Suppressor macrophage treated with lipopolysaccharide for 4 hours (primary cell): ENCODE data around the gene ARSI.
A peak's percentile ranks its signal among the peaks of the same experiment; 100 is the strongest.
"Not testable (repeated sequence)": the region's sequence is repeated elsewhere in the genome, so short reads cannot be mapped to it uniquely, and the experiment has no call there.

Source experiments
- DNase-seq: peaks from one replicate; pipeline ENCODE4 v3.0.0-alpha.2; 2020

Gene ARSI

DNA sequence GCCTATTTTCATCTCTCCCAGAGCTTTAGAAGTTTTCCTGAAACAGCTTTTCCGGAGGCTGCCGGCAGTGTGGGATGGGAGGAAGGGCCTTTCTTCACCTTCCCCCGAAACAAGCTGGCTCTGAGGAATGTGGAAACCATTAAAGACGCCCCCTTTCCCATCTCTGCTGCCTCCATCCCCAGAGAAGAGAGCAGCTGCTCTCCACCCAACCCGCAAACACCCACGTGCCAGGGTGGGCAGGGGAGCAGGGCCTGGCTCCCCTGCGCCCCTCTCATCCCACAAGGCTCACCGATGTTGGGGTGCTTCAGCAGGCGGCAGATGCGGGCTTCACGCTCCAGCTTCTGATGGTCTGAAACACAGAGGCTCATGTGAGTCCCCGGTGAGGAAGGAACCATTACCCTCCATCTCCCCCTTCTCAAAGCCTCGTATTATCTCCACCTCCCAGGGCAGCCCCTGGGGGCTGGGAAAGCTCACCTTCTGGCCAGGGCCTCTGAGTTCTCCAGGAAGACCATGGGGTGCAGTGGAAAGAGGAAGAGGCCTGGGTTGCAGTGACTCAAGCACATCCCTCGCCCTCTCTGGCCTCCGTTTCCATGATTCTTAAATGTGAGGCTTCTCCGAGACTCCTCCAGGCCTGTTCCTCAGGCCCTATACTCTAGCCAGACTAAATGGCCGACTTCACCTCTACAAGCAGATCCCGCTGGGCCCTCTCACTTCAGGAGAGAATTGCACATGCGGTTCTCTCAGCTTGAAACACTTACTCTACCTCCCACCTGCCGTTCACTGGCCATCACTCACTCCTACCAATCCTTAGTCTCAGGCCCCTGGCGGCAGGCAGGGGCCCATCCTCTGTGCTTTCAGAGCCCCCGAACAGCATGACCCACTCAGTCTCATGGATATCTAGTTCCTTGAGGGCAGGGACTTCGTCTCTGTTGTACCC is 37.8 kb downstream of the ARSI start:
- peak; percentile 20 for DNase-seq

DNA sequence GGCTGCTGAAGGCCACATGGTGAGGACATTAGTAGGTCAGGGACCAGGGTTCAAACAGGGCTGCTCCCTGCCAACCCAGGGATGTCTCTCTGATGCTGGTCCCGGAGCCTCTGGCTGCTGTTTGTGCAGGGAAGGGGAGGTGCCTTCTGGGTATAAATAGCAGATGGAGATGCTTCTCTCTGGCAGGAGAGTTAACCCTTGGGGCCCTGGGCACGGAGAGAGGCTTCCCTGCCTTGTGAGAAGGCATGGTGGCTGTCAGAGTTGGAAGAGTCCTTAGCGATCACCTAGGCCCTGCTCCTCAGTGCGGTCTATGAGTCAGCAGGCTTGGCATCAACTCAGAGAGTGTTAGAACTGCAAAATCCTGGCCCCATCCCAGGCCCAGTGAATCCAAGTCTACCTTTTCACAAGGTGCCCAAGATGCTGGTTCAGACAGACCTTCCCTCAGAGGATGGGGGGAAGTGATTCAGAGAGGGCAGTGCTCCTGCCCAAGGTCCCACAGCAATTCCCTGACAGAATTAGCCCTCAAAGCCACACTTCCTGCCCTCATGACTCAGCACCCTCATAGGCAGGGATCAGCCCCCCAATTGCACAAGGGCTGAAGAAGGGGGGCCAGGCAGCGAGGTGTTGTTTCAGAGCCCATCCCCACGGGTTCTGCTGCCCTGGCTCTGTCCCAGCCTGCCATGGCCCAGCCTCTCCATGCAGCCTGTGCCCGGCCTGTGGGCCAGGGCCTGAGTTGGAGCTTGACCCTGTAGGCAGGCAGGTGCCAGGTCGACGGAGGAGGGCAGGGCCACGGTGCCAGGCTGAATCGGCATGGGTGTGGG is 38.7 kb downstream of the ARSI start:
- peak; percentile 20 for DNase-seq

DNA sequence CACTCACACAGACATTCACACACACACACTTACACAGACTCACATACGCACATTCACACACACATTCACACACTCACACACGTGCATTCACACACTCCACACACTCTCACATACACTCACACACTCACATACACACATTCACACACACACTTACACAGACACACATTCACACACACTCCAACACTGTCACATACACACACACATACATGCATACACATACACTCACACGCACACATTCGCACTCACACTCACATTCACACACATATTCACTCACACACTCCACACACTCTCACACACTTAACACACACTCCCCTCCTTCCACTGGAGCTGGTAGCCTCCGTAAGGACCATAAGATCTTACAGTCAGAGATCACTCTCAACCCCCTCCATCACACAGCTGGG is 39.3 kb downstream of the ARSI start:
- no peak for DNase-seq

DNA sequence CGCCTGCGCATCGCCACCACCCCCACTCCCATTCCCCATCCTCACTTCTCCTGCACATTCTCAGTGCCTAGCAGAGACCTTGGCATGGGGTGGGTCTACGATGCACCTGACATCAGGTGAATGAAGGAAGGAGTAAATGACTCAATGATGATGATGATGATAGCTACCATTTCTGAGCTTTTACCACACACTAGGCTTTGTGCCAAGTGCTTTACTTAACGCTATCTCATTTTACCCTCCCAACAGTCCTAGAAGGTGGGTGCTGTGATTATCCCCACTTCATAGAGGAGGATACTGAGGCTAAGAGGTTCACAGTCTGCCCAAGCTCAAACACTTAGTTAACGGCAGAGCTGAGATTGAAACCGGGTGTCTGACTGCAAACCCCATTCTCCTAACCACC is 40.2 kb downstream of the ARSI start:
- no peak for DNase-seq

DNA sequence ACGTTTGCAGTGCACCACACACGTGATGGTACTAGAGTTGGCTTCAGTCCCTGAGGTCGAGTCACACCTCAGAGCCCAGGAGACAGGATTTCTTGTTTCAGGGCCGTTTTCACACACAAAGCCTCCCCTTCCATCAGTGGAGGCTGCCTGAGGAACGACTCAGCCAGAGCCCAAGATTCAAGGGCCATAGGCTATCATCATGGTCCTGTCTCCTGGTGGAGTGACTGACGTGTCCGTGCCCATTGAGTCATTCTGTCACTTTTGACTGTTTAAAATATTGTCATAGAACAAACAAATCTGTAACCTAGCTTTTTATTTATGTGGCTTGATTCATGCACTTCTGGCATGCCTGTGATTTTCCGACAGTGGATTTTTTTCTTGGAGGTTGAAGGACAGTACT is 41.5 kb downstream of the ARSI start:
- DNase-seq = no peak

DNA sequence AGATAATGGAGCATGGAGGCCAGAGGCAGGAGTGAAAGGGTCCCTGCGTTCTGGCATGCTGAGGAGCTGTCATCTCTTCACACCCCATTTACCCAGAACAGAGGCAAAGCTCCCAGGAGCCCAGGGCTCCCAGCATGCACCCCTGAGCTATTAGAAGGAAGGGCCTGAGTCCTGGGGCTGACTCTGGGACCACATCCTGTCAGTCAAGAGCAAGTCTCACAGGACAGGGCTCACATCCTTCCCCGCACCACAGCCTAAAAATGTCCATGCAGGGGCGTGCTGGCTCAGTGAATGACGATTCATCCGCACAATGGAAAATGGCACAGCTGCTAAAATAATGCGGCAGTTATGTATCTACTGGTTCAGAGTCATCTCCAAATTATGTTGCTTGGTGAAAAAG is 44.6 kb downstream of the ARSI start:
- DNase-seq = no peak

DNA sequence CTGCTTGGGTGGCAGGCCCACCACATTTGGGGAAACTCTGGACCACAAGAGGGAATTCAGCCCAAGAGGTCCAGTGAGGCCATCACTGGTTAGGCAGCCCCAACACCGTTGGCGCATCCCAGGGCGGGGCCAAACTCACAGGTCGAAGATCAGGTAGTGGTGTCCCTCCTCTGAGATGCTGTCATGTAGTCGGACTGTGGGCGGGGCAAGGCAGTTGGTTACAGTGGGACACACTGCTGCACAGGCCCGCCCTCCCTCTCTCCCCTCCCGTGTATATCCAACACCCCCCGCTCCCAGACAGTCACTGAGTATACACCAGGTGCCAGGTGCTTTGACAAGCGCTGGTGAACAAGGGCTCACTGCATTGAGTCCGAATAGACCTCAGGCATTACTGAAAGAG is 45.3 kb downstream of the ARSI start:
- DNase-seq = no peak

DNA sequence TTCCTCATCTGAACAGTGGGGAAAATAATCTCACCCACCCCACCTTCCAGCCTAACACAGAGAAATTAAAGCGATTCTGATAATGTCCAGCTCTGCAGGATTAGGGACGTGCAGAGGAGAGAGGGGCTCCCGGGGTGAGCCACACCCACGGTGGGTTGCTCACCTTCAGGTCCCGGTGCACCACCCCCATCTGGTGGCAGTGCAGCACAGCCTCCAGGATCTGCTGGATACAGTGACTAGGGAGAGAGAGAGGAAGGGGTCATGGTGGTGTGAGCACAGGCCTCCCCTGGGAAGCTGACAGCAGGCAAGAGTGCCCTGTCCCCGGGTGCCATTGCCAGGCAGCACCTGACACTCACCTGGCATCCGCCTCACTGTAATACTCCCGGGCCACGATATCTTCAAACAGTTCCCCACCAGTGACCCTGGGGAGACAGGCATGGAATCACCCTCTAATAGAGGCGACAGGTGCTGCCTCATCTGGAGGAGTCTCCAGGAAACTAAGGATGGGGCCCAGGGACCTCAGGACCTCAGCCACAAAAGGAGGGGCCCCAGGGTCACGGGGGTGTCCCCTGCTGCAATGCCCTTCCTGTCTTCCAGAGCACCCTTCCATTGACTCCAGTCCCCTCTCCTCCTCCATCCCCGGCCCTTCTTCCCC is 46.2 kb downstream of the ARSI start:
- no peak for DNase-seq

DNA sequence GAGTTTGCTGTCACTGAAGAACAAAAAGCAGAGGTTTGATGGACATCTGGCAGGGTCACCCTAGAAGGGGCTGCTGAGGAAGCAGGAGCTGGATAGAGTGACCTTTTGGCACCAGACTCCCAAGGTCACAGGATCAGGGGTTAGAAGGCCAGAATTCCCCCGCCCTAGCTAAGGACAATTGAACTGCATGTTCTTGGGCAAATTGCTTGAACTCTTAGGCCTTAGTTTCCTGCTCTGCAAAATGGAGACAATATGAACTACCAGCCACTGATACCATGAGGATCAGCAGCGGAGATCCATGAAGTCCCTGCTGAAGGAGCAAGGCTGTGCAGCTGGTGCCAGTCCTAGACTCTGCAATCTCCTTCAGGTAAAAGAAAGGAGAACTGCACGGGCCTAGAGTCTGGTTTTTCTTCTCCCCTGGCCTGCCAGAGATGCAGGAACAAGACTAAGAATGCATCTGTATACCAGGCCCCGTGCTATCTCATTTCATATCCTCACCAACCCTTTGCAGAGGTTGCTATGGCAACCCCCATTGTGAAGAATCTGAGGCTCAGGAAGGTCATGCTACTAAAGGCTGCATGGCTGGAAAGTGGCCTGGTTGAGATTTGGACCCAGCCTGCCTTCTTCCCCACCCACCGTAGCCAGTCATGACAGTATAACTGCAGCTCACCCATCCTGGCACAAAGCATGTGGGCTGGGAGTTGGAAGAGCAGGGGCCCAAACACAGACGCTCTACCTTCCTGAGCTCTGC is 46.9 kb downstream of the ARSI start:
- DNase-seq = no peak

DNA sequence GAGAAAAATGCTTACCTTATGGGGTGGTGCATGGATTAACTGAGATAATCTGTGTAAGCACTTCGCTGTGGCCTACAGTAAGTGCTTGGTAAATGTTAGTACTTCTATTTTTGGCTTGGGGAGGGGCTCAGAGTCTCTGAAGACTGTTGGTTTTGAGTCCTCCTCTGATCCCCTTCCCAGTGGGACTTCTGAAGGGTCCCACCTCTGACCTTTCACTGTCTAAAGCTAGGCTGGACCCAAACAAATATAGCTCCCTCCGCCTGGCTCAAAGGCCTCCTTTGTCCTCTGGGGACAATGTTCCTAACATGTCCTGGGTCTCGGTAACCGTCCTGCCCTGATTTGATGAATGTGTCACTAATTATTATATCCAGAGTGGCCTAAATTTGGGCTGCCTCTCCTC is 47.9 kb downstream of the ARSI start:
- no peak for DNase-seq

DNA sequence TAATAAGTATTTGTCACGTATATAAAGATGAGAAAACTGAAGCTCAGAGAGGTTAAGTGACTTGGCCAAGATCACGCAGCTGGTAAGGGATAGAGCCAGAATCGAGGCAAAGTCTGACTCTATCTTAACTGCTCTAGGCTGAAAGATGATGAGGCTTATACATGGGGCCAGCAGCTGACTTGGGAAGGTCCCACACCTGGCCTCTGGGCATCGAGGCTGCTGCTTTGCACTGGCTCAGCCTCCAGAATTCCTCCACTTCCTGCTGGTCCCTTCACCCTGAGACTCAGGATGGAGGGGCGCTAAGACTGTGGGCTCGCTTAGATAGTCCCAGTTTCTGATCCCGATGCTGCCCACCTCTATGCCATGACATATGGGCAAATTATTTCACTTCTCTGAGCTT is 48.3 kb downstream of the ARSI start:
- DNase-seq = no peak

DNA sequence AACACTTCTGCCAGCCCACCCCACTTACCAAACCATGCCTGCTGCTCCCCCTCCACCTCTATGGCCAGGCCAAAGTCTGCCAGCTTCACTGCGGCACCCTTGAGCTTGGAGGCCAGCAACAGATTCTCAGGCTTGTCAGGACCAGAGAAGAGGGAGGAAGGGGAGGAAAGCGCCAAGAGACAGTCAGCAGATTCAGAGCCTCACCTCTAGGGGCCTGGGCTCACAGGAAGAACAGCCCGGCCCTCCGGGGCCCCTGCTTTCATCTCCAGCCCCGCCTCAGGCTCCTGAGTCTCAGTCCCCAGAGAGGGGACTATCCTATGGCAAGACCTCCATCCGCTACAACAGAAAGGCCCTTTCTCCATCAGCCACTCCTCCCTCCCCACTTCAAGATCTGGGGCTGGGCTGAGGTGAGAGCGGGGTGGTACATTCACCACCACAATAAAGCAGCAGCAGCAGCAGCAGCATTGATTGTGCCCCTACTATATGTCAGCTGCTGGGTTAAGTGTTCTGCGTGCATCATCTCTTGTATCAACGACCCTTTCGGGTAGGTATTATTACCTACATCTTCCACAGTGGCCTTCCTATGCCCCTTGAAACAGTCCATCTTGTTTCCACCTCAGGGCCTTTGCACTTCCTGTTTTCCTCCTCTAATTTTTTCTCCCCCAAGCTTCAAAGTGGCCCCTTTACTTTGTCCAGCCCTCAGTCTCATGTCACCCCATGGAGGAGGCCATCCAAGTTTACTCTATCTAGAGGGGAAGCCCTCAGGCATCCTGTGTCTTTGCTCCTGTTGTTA is 49.1 kb downstream of the ARSI start:
- no peak for DNase-seq

DNA sequence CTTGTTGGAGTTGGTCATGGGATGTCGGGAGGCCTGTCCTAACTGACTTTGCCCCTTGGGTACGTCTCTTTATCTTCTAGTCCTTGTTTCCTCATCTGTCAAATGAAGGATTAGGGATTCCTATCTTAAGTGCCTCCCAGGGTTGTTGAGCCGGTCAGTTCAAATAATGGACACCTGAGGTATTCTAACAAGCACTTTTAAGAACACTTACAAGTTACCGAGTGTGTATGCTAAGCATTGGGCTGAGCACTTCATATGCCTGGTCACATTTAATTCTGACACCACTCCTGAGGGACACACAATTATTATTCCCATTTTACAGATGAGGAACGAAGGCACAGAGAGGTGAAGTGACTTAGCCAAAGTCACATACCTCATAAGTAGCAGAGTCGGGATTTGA is 50.2 kb downstream of the ARSI start:
- DNase-seq = no peak

DNA sequence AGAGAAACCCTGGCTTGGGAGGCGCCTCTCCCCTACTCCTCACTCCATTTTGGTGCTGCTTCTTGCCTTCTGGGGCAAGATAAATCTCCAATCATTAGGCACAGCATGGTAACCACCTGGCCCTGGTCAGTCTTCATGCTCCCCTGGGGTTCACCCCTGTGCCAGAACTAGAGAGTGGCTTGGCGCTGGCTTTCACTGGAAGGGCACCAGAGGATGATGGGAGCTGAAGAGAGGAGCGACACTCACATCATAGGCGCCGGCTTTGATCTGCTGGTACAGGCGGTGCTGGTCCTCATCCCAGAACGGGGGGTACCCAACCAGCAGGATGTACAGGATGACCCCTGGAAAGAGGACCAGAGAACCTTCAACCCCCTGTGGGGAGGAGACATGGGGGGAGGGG is 51.2 kb downstream of the ARSI start:
- DNase-seq = no peak

DNA sequence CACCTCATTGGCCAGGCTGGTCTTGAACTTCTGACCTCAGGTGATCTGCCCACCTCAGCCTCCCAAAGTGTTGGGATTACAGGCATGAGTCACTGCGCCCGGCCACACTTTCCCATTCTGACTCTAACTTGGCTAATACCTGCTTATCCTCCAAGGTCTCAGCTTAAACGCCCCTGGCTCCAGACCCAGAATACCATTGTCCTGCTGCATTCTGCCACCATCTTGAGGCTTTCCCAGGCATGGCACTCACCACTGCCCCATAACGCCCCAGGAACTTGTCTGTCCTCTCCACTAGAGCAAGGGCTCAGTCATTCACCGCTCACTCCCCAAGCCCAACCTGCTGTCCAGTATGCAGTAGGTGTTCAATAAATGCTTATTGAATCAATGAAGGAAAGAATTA is 53.0 kb downstream of the ARSI start:
- no peak for DNase-seq

DNA sequence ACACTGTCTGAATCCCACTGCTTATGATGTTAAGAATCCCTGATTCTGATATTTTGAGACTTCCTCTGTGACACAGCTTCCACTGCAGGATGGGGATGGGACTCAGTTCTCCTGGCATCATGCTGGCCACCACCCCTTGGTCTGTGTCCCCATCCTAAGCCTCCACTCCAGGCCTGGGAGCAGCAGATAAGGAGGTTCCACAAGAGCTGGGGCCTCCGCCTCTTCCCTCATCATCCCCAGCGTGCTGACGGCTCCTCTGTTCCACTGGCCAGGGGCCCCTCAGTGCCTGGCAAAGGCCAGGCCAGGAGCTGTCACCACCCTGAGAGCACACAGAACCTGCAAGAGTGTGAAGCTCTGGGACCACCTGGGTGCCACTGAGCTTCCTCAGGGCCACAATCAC is 53.8 kb downstream of the ARSI start:
- DNase-seq = no peak

DNA sequence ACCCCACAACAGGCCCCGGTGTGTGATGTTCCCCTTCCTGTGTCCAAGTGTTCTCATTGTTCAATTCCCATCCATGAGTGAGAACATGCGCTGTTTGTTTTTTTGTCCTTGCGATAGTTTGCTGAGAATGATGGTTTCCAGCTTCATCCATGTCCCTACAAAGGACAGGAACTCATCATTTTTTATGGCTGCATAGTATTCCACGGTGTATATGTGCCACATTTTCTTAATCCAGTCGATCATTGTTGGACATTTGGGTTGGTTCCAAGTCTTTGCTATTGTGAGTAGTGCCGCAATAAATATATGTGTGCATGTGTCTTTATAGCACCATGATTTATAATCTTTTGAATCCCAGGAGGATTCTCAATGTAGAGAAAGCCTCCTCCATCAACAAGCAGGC is 54.2 kb downstream of the ARSI start:
- not testable (repeated sequence) for DNase-seq

DNA sequence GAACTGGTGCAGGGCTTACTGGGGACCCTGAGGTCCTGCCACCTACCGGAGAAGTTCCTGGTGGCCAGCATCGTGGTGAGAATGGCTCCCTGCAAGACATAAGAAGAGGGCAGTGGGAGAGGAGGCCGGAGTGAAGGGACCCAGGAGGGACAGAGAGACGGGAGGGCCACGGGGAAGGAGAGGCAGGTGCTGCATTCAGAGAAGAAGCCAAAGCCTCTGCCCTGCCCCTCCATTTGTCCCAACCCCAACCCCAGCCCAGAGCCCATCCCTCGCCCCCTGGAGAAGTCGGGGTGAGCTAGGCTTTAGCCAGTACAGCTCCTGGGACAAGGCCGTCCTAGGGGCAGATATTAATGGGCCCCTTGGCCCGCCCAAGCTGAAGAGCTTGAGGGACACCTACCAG is 55.0 kb downstream of the ARSI start:
- DNase-seq = no peak

DNA sequence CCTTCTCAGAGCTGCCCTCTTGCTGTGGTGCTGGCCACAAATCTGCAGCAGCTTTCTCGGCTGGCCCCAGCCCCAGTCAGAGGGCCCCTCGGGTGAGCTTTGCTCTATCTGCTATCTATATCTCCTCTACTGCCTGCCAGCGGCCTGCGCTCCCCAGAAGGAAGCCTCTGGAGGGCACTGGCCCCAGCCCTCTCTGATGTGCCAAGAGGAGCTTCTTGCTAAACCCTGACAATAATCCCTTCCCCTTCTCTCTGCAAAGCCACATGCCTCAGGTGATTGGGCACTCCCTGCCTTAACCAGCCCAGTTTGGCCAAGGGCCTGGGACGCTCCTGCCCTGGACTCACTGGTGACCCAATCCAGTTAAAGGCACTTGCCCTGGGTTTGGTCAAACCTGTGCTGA is 55.9 kb downstream of the ARSI start:
- DNase-seq = no peak

DNA sequence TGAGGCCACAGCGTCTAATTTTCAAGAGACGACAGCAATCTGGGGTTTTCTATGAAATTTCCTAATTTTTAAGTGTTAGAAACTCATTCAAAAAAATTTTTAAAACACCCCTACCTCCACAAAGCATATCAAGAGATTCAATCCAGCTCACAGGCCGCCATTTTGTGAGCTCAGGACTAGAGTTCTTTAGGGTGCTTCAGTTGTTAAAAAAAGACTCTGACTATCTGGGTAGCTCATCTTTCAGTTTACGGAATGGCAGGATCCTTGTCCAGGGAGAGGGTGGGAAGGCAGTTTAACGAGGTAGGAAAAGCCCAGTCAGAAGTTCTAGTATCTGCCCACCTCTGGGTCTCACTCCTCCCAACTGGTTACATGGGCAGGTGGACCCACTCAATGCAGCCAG is 56.3 kb downstream of the ARSI start:
- no peak for DNase-seq
